Coronary artery (tissue), 2 donors: ENCODE data around the gene FAM229A.

Experiments
- DNase-seq: peaks from one replicate; pipeline ENCODE4 v3.0.0-alpha.2; 2017; ENCODE audit warnings: low spot score
- H3K27ac ChIP-seq, 2 donors: fragments of 200-600 bp; sonication (generic); one replicate each; pipeline ENCODE4 v1.5.1; 2016 to 2019
- H3K4me3 ChIP-seq: fragments of 200-600 bp; sonication (generic); 2 replicates; pipeline ENCODE4 v1.5.1; 2016; ENCODE audit warnings: mild to moderate bottlenecking, moderate library complexity
- TF ChIP-seq, protein P1 (sequence below): fragments of 200-600 bp; sonication (generic); IDR thresholded peaks from one replicate; pipeline ENCODE4 v1.5.1; 2019; ENCODE audit warnings: antibody characterized with exemption

Gene FAM229A, protein sequence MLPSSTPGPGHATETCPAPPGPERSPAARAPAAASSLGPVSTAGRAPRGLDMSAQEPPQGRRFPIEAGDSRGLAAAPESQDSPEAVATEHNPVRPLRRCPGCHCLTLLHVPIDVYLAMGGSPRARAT

DNA sequence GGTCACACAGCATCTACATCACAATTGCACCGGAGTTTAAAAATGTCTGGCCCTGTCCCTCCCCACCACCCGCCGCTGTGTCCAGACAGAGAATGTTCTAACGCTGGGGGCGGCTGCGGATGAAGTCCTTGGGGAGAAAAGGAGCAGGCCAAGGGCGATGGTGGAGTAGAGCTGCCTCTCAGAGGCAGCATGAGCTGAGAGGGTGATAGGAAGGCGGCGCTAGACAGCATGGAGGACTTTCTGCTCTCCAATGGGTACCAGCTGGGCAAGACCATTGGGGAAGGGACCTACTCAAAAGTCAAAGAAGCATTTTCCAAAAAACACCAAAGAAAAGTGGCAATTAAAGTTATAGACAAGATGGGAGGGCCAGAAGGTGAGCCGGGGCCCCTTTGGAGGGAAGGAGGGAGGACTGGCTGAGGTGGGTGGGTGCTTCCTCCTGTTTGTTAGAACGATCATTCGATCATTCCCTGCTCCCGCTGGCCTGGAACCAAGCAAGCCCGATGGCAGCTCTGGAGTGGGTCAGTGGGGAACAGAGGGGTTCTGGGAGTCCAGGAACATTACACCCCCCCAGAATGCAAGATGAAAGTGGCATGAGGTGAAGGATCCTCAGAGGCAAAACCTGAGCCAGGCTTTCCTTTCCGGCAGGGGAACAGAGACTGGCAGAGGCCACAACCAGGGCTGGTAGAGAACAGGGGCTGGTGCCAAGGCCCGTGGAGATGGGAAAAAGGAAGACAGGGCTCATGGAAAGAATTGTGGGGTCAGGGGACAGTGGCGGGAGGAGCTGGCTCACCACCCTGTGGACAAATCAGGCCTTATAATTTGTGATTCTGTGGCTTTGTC lies at the start of gene FAM229A, which contains the start of gene TSSK3:
Gene FAM229A, minus strand, starts transcription at position 12 of the 840 bp plus-strand sequence. CDS start 394 bp downstream, outside the sequence.
Gene TSSK3, plus strand, starts transcription at position 66 of the 840 bp plus-strand sequence. Its CDS starts 163 bp downstream, at position 229.
- peak within 1 kb of the TSS; percentile 74 for H3K4me3 ChIP-seq
- DNase-seq, result no peak
- peak within 1 kb of the TSS; percentile 36 to 65 for H3K27ac ChIP-seq
- TF ChIP-seq, protein P1, sequence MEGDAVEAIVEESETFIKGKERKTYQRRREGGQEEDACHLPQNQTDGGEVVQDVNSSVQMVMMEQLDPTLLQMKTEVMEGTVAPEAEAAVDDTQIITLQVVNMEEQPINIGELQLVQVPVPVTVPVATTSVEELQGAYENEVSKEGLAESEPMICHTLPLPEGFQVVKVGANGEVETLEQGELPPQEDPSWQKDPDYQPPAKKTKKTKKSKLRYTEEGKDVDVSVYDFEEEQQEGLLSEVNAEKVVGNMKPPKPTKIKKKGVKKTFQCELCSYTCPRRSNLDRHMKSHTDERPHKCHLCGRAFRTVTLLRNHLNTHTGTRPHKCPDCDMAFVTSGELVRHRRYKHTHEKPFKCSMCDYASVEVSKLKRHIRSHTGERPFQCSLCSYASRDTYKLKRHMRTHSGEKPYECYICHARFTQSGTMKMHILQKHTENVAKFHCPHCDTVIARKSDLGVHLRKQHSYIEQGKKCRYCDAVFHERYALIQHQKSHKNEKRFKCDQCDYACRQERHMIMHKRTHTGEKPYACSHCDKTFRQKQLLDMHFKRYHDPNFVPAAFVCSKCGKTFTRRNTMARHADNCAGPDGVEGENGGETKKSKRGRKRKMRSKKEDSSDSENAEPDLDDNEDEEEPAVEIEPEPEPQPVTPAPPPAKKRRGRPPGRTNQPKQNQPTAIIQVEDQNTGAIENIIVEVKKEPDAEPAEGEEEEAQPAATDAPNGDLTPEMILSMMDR, result no peak

DNA sequence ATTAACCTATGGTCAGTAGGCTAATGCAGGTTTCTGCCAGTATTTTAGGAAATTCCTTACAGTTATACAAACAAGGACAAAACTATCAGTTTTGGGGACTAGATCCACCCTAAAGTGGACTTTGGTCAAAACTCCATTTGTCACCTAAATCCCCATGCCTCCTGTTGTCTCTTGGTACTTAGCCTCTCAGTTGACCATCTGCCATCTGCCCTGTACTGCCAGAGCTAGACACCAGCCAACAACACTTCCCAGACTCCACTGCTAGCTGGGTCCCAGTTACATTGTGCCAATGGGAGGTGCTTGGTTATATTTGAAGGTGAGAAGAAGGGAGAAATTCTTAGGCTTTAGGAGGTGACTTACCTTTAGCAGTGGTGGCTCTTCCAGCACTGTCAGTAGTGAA lies 49.0 kb upstream of the FAM229A start:
- no peak for DNase-seq
- Histone ChIP-seq H3K4me3 (no peak overlapping the region), H3K27ac (no peak overlapping the region)
- TF ChIP-seq, protein P1, result no peak

DNA sequence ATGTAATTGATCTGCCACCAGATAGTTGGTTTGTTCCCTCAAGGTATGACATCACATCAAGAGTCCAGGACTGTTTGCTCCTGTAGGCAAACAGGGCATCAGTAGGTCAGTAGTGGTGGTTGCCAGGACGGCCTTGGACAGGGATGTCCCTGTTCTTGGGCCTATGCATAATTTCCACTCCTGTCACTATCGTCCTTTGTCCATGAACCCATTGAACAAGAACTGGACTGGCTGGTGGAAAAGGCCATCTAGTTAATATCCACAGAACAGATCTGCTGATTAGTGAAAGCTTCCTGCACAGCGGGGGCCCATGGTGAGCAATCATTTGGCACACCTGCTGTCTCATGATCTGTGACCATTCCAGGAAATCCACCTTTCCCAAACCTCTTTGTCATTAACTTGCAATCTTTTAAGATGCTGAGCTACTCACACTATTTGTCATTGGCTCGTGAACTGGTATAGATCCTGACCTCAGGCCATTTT lies 44.4 kb upstream of the FAM229A start:
- TF ChIP-seq, protein P1, result no peak
- no peak overlapping the region for H3K4me3 ChIP-seq
- H3K27ac ChIP-seq, result no peak overlapping the region
- DNase-seq, result no peak

DNA sequence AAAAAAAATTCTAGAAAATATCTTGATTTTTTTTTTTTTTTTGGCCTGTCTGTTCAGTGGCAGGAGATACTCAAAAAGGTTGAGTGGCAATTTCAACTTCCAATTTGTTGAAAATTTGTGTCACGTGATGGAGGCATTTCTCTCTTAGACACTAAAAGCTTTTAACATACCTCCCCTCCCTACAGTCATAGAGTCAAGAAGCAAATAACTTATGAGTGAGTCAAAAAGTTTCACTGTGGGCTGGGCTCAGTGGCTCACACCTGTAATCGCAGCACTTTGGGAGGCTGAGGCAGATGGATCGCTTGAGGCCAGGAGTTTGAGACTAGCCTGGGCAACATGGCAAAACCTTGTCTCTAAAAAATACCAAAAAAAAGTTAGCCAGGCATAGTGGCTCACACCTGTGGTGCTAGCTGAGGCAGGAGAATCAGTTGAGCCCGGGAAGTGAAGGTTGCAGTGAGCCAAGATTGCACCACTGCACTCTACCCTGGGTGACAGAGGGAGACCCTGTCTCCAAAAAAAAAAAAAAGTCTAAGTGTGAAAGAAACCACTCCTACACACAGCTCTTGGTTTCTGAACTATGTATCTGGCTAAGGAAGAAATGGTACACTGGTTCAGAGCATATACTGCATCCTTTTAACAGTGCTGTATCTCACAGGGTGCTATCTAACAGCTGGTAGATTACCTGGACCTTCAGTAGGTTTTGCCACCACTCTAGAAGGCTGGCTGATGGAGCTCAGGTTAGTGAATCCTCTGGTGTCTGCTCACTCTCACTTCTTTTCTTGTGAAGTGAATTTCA lies 43.6 kb upstream of the FAM229A start:
- no peak for DNase-seq
- Histone ChIP-seq H3K27ac (no peak overlapping the region), H3K4me3 (no peak overlapping the region)
- TF ChIP-seq, protein P1, result no peak

DNA sequence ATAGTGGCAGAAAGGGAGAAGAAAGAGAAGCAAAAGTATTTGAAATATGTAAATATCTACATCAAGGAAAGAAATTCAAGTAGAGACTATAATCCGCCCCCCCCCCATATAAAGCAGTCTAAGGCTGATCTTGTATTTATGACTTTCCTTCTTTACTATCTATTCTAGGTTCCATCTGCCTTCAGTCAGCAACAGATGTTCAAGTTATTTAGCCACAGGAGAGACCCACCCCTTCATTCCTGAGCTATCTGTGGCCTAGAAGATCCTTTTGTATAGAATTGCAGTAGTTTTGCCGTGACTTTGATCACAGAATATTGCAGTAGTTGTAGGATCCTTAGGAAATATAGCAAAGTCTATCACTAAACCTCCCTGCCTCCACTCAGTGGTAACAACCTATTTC lies 42.7 kb upstream of the FAM229A start:
- Histone ChIP-seq H3K4me3 (no peak overlapping the region), H3K27ac (no peak overlapping the region)
- no peak for DNase-seq
- TF ChIP-seq, protein P1, result no peak

DNA sequence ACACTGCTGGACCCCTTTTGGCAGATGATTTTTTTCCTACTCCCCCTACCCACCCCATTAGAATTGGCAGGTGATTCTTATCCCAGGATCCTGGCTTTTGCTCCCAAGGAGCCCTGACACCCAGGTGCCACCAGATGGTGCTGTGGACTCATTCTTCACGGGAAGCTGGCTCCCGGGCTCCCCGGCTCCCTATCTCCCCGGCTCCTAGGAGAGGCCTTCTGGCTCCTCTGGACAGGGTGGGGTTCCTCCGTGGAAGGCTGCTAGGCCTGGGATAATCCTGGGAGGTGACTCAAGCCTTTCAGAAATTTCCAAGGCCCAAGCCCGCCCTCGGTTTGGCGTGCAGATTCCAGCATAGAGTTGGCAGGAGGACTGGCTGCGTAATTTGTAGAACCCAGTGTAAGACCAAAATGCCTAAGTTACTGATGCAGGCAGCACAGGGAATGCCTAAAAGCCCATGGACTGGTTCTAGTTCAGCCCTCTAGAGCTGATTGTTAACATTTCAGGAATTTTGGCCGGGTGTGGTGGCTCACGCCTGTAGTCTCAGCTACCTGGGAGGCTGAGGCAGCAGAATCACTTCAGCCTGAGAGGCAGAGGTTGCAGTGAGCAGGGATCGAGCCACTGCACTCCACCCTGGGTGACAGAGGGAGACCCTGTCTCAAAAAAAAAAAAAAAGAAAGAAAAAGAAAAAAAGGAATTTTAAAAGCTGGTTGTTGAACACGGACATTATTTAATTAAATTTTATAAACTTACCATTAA lies 38.8 kb upstream of the FAM229A start:
- Histone ChIP-seq H3K4me3 (no peak overlapping the region), H3K27ac (peak overlapping the region; percentile 66 to 86)
- TF ChIP-seq, protein P1, result peak; percentile 87
- DNase-seq, result peak; percentile 94
